Measurements from ENCODE around the gene ACAP3.

DNA sequence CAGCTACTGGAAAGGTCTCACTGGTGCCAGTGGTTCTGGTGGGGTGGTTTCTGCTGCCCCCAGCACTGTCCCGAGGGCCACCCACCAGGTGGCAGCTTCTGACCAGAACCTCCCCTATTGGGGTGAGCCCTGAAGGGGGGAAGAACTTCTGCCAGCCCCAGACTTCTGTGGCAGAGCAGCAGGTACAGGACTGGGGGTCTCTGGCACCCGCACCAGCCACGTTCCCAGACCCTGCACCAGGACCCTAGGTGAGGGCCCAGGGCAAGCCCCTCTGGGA, 2.3 kb upstream of the ACAP3 start:
- TF ChIP-seq, protein P1, sequence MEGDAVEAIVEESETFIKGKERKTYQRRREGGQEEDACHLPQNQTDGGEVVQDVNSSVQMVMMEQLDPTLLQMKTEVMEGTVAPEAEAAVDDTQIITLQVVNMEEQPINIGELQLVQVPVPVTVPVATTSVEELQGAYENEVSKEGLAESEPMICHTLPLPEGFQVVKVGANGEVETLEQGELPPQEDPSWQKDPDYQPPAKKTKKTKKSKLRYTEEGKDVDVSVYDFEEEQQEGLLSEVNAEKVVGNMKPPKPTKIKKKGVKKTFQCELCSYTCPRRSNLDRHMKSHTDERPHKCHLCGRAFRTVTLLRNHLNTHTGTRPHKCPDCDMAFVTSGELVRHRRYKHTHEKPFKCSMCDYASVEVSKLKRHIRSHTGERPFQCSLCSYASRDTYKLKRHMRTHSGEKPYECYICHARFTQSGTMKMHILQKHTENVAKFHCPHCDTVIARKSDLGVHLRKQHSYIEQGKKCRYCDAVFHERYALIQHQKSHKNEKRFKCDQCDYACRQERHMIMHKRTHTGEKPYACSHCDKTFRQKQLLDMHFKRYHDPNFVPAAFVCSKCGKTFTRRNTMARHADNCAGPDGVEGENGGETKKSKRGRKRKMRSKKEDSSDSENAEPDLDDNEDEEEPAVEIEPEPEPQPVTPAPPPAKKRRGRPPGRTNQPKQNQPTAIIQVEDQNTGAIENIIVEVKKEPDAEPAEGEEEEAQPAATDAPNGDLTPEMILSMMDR (IDR thresholded peaks at IDR 0.05; ENCODE audit: insufficient read depth, low read length), result no peak
- TF ChIP-seq, protein P2, sequence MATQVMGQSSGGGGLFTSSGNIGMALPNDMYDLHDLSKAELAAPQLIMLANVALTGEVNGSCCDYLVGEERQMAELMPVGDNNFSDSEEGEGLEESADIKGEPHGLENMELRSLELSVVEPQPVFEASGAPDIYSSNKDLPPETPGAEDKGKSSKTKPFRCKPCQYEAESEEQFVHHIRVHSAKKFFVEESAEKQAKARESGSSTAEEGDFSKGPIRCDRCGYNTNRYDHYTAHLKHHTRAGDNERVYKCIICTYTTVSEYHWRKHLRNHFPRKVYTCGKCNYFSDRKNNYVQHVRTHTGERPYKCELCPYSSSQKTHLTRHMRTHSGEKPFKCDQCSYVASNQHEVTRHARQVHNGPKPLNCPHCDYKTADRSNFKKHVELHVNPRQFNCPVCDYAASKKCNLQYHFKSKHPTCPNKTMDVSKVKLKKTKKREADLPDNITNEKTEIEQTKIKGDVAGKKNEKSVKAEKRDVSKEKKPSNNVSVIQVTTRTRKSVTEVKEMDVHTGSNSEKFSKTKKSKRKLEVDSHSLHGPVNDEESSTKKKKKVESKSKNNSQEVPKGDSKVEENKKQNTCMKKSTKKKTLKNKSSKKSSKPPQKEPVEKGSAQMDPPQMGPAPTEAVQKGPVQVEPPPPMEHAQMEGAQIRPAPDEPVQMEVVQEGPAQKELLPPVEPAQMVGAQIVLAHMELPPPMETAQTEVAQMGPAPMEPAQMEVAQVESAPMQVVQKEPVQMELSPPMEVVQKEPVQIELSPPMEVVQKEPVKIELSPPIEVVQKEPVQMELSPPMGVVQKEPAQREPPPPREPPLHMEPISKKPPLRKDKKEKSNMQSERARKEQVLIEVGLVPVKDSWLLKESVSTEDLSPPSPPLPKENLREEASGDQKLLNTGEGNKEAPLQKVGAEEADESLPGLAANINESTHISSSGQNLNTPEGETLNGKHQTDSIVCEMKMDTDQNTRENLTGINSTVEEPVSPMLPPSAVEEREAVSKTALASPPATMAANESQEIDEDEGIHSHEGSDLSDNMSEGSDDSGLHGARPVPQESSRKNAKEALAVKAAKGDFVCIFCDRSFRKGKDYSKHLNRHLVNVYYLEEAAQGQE (IDR thresholded peaks at IDR 0.05; ENCODE audit: insufficient replicate concordance, low read depth), result no peak
- no peak for TF ChIP-seq GABPA (IDR thresholded peaks at IDR 0.05; ENCODE audit: low read depth)

Data from HL-60 (cell line).